Fibroblast of gingiva (primary cell): ENCODE results near the gene C12orf76.
"Not testable (repeated sequence)": the region's sequence is repeated elsewhere in the genome, so short reads cannot be mapped to it uniquely, and the experiment has no call there.

Experiments
- DNase-seq: peaks from one replicate; pipeline ENCODE4 v3.0.0-alpha.2; 2011; ENCODE audit warnings: low read depth

Gene C12orf76

GRCh38 chr12:110062241-110062640, 13.9 kb upstream of the C12orf76 start:
- no peak for DNase-seq

GRCh38 chr12:110059651-110060000, 11.3 kb upstream of the C12orf76 start:
- no peak for DNase-seq

GRCh38 chr12:110058875-110059615, 10.7 kb upstream of the C12orf76 start:
- no peak for DNase-seq

GRCh38 chr12:110056643-110057042, 8.3 kb upstream of the C12orf76 start:
- not testable (repeated sequence) for DNase-seq

- not testable (repeated sequence) for DNase-seq
These were observed 7.3 kb upstream of the C12orf76 start for GRCh38 chr12:110055375-110056352.

GRCh38 chr12:110050927-110051326, 2.6 kb upstream of the C12orf76 start:
- DNase-seq = no peak

GRCh38 chr12:110049666-110050065, 1.3 kb upstream of the C12orf76 start:
- not testable (repeated sequence) for DNase-seq

GRCh38 chr12:110049034-110049433, 712 bp upstream of the C12orf76 start:
- DNase-seq = not testable (repeated sequence)

- no peak for DNase-seq
These were observed 903 bp downstream of the C12orf76 start for GRCh38 chr12:110047297-110047940.

- no peak for DNase-seq
These were observed 1.7 kb downstream of the C12orf76 start for GRCh38 chr12:110046451-110047187.

GRCh38 chr12:110042264-110042663, 6.1 kb downstream of the C12orf76 start:
- DNase-seq = peak; percentile 42

GRCh38 chr12:110039085-110039807, 9.1 kb downstream of the C12orf76 start:
- DNase-seq = peak; percentile 98

GRCh38 chr12:110038741-110039084, 9.6 kb downstream of the C12orf76 start:
- DNase-seq = no peak

- DNase-seq = no peak
These were observed 11.0 kb downstream of the C12orf76 start for GRCh38 chr12:110037315-110037714.

GRCh38 chr12:110035534-110036104, 12.7 kb downstream of the C12orf76 start:
- DNase-seq = no peak

- DNase-seq = no peak
These were observed 14.4 kb downstream of the C12orf76 start for GRCh38 chr12:110033888-110034287.

GRCh38 chr12:110029290-110029815, 19.0 kb downstream of the C12orf76 start:
- DNase-seq = no peak

- DNase-seq = no peak
These were observed 20.0 kb downstream of the C12orf76 start for GRCh38 chr12:110028323-110028722.

- no peak for DNase-seq
These were observed 24.3 kb downstream of the C12orf76 start for GRCh38 chr12:110024051-110024450.
